Stimulated activated CD8-positive, alpha-beta memory T cell treated with anti-CD3 and anti-CD28 coated beads, Interleukin-7, amount 100 ng/mL, for 4 hours (primary cell): ENCODE measurements around the gene EN2.

Source experiments
- DNase-seq, 2 donors: peaks; one replicate each; pipeline ENCODE4 v3.0.0-alpha.2; 2020; ENCODE audit warnings: low read depth in 2 of 2

The EN2 gene

DNA sequence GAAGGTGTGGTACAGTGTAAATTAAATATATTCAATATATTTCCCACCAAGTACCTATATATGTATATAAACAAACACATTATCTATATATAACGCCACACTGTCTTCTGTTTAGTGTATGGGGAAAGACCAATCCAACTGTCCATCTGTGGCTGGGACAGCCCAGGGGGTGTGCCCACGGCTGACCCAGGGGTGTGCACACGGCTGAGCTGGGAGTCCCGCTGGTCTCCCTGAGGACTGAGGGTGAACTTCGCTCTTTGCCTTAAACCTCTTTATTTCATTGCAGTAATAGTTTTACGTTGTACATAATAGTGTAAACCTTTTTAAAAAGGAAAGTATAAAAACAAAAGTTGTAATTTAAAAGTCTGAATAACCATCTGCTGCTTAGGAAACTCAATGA, 6.3 kb downstream of the EN2 start:
- no peak for DNase-seq

DNA sequence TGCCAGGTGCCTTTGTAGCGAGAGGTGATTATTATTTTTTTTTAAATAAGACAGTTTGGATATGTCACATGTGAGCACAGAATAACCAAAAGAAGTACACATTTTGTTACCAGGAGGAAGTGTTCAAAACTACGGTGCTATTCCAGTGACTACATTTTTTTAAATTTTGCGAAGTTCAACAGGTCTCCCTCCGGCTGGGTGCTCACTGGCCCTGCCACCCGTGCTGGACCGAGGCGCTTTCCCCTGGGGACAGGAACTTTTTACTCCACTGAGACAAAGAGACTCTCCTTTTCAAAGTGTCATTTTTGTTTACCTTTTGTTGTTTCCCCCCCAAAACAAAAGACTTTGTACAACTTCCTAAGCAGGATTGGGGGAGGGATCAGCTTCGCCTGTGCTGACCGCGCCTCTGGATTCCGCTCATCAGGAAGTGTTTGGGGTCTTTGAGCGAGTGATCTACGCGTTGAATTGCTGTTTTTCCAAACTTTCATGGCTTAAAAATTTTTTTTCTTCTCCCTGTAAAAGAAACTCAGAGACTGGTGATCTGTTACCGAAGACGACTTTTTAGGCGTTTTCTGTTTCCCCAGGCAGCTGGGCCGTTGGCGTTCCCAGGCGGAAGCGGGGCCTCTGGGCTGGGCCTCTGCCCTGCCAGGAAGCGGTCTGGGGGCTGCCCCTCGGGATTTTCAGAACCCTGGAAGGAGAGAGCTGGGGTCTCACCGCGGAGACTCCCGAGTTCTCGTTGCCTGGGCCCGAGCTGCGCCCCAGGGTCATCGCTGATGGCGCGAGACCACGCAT, 7.2 kb downstream of the EN2 start:
- no peak for DNase-seq

DNA sequence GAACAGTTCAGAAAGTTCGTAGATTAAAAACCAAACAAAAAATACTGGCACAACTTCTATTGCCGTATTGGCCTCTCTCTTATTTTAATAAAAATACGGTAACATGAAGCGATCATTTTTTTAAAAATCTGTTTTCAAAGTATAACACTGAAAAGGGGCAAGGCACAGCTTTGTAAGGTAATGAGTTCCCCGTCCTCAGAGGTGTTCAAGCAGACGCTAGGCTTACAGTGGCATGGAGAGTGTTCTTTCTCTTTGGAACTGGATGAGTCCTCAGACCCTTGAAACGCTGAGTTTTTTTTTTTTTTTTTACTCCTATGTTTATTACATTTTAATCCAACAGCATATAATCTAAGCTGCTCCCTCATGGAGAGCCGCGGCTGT, 7.8 kb downstream of the EN2 start:
- no peak for DNase-seq

DNA sequence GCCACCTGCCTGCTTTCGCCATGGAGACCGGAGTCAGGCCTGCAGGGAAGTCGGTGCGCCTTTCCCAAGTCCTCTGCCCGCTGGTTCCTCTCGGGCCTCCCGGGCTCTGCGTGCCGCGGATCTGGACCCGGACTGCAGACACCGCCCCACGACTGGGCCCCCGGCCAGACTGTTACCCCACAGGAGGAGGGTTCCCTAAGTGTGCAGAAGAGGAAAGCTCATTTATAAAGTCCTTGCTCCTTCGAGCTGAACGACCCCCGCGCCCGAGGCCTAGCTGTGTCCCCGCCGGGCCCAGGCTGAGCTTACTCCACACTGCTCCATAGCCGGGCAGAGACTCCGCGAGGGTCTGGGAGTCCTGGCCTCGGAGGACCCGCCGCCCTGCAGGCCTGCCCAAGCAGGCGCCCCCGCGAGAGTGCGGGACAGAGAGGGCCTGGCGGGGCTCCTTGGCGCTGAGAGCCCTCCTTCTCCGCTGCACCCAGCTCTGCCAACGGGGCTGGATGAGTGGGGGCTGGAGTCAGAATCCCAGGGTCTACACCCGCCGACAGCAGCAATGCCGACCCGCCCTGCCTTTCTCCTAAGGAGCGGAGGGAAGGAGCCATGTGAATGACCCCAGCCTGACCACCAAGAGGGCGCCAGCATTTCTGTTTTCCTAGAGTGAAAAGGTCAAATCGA, 8.3 kb downstream of the EN2 start:
- DNase-seq: no peak

DNA sequence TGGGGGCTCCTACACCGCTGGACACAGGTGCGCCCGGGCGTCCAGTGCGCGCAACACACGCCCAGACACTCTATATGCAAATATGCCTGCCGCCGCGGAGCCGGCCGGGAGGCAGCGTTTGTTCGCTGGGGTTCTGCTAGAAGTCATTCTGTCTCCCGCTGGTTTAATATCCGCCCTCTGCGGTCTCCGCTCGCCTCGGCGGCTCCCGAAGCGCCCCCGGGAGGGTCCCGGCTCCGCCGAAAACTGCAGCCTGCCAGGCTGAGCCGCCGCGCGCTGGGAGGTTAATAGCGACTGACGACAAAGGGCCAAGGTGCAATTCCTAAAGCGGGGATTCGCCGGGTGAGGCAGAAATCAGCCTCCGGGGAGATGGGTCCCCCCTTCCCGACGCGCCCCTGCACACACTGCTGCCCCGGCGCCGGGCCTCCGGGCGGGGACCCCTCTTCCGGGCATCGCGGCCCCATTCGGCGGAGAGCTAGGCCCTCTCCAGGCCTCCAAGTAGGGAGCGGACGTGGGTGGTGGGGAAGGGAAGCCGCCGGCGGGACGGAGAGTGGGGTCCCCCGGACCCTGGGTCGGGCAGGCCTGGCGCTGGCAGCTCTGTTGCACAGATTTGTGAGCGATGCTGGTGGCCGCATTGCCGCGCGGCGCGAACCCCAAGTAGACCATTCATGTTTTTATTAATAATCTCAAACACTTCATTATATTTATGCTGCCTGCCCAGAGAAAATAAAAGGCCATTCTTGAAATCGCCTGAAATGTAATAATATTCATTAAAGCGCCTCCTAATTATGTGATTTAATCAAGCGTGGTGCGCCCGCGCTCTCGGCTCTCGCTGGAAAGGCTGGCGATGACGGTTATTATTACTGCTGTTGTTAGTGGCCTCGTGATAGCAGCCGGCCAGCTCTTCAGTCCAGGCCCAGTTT, 9.1 kb downstream of the EN2 start:
- no peak for DNase-seq

DNA sequence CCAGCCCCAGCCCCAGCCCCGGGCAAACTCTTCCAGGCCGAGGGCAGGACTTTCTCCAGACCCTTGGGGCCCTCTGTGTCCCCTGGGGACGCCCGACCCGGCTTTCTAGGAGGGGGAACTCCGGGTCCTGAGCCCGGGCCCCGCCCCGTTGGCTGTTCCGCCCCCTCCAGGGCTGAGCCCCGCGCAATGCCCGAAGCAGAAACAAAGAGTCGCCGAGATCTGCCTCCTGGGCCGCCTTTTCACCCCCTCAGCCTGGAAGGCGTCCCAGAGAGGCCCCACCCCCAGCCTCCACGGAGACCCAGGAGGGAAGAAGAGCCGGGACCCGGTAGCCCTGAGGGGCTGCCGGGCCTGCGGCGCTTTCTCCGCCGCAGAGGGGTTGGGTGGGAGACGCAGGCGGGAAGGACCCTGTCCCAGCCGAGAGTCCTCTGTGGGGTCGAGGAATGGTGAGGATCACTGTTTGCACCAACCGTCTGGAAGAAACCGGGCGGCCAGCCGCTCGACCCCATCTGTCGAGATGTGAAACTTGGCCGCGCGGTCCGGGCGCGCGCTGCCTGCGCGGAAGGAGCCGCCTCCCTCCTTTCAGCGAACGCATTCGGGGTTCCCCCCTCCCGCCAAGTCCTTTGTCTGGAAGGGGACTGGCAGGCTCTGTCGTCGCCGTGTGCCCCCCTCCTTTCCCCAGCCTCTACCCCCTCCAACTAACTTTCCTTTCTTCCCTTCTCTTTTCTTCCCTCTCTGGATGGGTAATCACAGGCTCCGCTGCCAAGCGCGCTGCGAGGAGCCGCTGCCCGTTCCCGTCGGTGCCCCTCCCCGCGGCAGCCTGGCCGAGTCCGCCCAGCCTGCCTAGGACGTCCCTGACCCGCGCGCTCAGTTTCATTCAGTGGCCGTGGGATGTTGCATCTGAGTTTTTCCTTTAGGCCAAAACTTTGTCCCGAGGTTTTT, 10.2 kb downstream of the EN2 start:
- DNase-seq: no peak

DNA sequence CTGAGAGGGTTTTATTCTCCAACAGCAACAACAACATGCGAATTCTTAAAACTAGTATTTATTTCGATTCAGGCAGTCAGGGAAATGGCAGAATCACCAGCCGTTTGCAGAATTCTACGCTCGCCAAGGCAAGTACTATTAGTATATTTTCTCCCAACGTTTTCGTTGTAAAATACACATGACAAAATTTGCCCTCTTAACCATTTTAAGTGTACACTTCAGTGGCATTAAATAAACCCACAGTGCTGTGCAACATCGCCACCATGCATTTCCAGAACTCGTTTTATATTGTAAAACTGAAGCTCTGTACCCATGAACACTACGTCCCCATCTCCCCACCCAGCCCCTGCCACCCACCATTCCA, 10.8 kb downstream of the EN2 start:
- no peak for DNase-seq

DNA sequence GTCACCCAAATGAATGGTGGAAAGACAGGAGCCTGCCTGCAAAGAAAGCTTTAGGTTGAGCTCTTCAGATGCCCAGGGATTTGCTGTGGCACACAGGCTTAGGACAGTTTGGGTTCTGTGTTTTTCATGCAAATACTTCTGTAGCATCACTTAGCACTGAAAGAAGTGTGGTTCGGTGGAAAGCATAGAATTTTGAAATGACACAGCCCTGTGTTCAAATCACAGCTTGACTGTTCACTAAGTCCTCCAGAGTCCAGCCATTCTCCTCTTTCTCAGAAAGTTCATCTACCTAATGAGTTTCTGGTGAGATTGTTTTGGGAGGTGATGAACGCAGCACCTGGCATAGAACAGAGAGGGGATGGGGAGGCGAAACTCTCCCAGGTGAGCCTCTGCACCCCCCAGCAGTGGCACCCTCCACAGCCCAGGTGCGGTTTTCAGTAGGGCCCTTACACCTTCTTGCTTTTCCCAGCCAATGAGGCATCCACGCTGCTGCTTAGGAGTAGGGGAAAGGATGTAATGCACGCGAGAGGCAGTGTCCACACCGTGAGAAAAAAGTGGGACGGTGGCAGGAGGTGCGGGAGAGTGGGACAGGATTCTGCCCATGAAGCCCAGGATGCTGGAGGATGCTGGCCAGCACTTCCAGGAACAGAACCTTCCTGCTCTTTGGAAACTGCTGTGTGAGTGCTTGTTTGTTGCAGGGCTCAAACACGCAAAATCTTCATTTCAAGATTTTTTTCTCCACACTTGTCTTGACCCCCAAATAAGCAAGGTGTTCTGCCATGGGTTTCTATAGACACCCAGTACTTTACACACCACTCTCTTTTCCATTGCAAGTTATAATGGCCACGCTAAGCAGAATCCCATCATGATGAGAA, 11.6 kb downstream of the EN2 start:
- DNase-seq: no peak

DNA sequence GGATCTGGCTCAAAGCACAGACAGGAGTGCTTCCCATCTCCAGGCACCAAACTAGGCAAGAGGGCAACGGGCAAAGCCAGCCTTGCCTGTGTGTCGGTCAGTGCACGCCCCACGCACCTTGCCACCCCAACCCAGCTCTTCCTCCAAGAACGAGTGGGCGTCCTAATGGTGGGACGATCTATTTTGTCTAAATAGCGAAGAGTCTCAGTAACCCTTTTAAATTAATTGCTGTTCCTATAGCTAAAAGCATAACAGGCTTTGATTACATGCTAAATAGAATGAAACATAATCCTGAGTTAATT, 12.2 kb downstream of the EN2 start:
- no peak for DNase-seq

DNA sequence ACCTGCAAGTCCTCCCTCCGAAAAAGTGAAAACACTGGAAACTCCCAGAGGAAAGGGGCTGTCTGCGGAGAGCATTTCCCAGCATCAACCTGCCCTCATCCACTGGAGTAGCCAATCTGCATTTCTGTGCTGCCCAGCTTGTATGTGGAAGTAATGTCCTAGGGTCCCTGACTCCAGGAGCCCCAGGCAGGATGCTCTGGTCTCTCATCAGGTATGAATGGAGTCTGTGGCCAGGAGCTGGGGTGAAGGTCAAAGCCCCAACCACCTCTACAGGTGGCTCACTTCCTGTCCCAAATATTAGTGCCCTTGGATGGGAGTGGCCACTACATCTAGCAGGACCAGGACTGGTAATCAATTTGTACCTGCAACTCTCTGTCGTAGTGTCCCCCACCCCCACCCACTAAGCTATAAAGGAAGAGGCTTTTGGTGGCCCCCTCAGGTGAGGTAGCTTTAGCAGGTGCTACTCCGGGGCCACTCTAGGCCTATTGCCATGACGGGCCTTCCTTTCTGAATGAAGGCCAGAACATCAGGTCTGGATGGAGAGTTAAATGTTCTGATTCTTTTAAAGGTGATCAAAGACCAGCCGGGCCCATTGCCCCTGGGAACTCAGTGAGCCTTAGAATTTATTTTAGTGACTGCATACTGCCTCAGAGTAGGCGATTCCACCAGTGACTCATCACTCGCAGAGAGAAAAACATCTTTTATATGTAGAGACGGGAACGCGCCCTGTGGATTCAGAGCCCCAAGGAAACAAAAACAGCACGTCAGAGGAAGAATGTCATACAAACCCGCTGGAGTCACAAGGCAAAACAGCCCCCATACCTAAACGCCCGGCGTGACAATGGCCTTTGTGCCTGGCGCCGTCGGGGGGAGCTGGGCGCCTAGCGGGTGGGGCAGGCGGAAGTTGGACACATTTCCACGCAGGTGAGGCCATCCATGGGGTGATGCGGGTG, 13.0 kb downstream of the EN2 start:
- no peak for DNase-seq

DNA sequence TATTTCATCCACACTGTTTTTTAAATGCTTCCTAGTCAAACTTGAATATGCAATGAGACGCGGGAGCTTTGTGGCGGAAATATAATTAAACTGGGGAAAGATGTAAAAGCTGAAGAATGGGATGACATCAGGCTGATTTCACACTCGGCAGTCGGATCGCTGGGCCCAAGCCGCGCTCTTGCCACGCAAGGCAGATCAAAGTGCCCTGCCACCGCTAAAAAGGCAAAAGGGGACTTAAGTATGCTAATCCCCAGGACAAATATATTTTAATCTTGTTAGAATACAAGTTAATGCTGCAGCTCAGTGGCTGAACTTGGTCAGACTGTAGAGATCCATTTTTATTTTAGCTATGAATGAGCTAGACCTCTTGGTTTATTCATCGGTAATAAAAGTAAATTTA, 13.8 kb downstream of the EN2 start:
- no peak for DNase-seq

DNA sequence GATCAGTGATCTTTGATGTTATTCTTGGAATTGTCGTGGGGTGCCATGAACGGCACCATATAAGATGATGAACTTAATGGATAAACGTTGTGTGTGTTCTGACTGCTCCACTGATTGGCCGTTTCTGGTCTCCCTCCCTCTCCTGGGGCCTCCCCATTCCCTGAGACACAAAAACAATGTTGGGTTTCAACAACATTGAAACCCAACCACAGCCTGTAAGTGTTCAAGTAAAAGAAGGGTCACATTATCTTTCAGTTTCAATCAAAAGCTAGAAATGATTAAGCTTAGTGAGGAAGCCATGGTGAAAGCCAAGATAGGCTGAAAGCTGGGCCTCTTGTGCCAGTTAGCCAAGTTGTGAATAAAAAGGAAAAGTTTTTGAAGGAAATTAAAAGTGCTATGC, 19.5 kb downstream of the EN2 start:
- no peak for DNase-seq

DNA sequence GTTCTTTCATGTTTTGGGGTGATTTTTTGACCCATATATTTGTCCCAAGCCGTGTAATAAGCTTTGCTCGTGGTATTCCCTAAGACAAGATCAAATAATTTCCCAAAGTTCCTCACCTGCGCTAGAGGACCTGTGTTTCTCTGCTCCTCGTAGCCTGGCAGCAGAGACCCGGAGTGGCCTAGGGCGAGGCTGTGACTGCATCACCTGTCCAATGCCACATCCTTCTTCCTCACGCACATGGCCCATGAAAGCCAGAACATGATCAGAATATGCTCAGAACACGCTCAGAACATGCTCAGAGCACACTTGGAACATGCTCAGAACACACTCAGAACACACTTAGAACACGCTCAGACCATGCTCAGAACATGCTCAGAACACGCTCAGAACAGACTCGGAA, 23.8 kb downstream of the EN2 start:
- no peak for DNase-seq

DNA sequence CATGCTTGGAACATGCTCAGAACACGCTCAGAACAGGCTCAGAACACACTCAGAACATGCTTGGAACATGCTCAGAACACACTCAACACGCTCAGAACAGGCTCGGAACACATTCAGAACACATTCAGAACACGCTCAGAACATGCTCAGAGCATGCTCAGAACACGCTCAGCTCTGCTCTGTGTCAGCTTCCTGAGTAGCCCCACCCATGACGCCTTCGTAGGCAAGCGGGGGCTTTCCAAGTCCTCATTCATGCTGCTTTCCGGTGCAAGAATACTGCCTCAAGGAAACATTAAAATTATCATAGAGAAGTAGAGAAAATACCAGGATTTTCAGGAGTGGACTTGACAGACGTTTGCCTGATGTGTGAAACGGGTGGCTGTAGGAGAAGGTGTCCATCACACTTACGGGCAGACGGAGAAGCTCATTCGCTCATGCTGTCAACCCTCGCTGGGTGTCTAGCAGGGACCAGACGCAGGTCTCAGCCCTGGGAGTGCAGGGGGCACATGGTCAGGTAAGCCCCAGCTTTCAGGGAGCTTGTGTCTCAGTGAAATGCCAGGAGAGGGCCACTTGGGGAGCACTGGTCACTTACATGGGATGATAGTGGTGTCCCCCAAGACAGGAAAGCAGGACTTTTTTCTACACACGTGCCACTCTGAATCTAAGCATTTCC, 24.7 kb downstream of the EN2 start:
- no peak for DNase-seq

DNA sequence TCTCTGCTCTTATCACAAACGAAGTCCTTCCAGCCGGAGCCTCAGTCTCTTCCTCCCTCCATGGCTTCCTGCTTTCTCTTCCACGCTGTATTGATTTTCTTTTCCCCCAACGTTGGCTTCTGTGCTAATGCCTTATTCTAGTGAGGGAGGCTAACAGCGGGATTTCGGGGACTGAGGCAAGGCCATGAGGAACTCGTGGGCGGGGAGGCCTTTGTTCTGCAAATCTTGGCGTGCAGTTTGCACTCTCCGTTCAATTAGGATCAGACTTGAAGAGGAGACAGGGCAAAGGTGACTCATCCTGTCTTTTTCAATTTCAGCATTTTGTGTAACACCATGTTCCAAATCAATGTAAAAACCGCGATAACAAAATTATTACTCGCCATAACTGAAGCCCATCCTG, 25.3 kb downstream of the EN2 start:
- no peak for DNase-seq

DNA sequence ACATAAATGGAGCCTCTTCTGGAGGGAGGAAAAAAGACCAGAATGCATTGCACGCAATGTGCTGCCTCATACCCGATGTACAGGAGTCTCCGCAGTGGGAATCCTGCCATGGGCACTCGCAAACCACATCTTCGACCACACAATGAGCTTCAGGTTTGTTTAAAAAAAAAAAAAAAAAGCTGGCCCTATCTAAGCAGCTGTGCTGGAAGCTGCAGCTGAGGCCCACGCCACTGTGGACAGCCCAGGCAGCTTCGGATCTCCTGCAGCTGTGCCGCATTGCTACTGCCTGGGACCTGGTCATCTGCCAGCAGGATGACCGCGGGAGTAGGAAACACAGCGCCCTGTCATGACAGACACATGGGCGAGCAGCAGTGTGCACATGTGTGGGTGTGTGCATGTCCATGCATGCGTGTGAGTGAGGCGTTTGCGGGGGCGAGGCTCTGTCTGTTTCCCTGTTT, 26.0 kb downstream of the EN2 start:
- DNase-seq: no peak

DNA sequence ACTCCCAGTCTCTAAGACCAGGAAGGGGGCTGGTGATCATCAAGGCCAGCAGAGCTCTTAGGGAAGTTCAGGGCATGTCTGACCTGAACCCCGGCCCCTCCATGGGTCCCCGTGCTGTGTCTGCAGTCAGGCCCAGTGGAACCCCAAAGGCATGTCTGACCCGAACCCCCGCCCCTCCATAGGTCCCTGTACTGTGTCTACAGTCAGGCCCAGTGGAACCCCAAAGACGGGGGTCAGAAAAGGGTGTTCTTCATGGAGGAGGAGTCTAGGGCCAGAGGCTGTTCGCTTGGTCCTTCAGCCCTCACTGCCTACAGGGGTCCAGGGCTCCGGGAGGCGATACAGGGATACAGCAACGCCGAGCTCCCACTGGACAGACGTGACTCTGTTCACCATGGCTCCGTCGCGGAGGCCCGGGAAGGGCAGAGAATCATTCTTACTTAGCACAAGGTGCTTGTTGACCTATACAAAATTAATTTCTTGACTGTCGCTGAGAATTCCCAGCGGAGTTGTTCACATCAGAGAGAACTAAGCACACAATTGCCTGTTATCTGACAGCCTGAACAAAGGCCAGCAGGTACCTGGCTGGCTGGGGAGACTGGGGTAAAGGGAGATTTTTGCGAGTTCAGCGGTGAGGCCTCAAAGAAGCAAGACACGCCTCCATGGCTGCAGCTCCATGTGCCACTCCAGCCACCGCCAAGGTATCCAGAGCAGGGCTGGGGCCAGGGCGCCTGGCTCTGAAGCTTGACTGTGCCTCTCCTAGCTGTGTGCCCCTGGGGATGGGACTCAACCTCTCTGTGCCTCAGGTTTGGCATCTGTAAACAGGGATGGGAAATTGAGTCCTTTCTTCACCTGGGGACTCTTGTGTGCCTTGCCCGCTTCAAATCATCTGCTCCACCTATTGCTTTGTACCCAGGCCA, 26.8 kb downstream of the EN2 start:
- no peak for DNase-seq
